Panc1 (cell line): ENCODE results near the gene ZBTB40.

ENCODE experiments used
- CTCF ChIP-seq: fragments of 450-650 bp; IDR thresholded peaks from 2 replicates; pipeline ENCODE4 v1.5.1; 2017; ENCODE audit warnings: mild to moderate bottlenecking
- POLR2AphosphoS5 ChIP-seq: IDR thresholded peaks from 2 replicates; pipeline ENCODE4 v1.6.1; 2012; ENCODE audit warnings: mild to moderate bottlenecking, low read depth, low read length, moderate library complexity
- REST ChIP-seq, 2 experiments: IDR thresholded peaks; 2 replicates each; pipeline ENCODE4 v1.6.1; 2011 to 2012; ENCODE audit warnings: low read depth in 2 of 2, control low read depth in 1 of 2, low read length in 1 of 2, mild to moderate bottlenecking in 1 of 2, moderate library complexity in 1 of 2; ENCODE audit not compliant: insufficient read depth in 1 of 2
- SIN3A ChIP-seq: IDR thresholded peaks from 2 replicates; pipeline ENCODE4 v1.6.1; 2012; ENCODE audit warnings: low read depth, mild to moderate bottlenecking, low read length, moderate library complexity, borderline replicate concordance; ENCODE audit not compliant: insufficient read depth

GRCh38 chr1:22411589-22411988, 40.1 kb upstream of the ZBTB40 start:
- TF ChIP-seq CTCF, result no peak
- no peak for TF ChIP-seq POLR2AphosphoS5
- TF ChIP-seq SIN3A, result no peak
- no peak for TF ChIP-seq REST (IDR thresholded peaks at IDR 0.05; ENCODE audit: insufficient read depth in 1 of 2, low read depth in 2 of 2, low read length in 1 of 2)
